ENCODE results near the gene ZMIZ1. TPM values are rescaled to one million over a fixed set of nuclear protein-coding genes. Genes with fewer than 3 reads are reported as not detected.

ZMIZ1 gene
- polyA plus RNA-seq, 2 of the 4 experiments (the other 2 are of a cell fraction): 8.1 to 30.3 TPM

DNA sequence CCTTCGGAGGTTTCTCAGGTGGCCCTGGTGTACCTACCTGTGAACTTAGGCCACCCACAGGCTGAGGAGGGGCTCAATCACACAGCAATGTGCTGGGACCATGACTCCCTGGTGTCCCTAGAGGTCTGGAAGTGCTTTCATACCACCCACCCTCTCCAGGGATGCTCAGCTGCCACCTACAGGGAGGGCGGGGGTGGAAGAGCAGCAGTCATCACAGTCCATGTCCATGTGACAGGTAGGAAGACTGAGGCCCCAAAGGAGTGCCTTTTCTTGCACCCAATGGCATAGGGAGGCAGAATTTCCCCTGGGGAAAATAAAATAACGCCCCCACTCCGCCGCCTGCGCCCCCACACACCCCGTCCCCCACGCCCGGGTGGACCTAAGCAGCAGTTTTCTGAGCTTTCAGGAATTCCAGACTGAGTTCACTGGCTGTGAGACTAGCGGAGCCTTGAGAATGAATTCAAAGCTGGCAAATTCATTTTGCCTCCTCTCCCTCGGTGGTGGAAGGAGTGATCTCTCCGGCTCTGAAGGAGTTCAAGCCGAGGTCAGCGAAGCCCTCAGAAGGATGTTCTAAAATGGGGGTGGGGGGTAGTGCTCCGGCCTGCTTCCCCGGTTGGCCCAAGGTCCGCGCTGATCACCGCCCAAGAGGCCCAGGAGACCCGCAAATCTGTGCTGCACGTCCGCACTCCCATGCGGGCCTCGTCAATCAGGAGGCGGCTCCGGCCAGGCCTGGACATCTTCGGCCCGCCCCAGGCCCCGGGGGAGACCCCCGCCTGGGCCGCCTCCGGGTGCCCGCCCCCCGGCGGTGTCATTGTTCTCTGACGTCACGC lies 2.1 kb upstream of the ZMIZ1 start (continued):
- TF ChIP-seq RCOR1 (IDR thresholded peaks at IDR 0.05; ENCODE audit: low read depth, low read length) (no peak), ZC3H11A (IDR thresholded peaks at IDR 0.05) (no peak), POLR2AphosphoS2 (conservative IDR thresholded peaks at IDR 0.05; ENCODE audit: low read length) (no peak), CBX8 (IDR thresholded peaks at IDR 0.05) (no peak), KDM1A (IDR thresholded peaks at IDR 0.05; ENCODE audit: low read depth) (peak; percentile 94), KDM5A (IDR thresholded peaks at IDR 0.05) (no peak), NPAS2 (CRISPR knock-in tag; IDR thresholded peaks at IDR 0.05; ENCODE audit: borderline replicate concordance) (no peak), BHLHE40 (IDR thresholded peaks at IDR 0.05; ENCODE audit: low read depth, low read length) (no peak), FOSL2 (IDR thresholded peaks at IDR 0.05) (no peak), FOSL2 (CRISPR knock-in tag; IDR thresholded peaks at IDR 0.05) (no peak), ZNF302 (CRISPR knock-in tag; IDR thresholded peaks at IDR 0.05) (no peak), POLR2A (IDR thresholded peaks at IDR 0.05; ENCODE audit: low read length) (no peak), SMC3 (IDR thresholded peaks at IDR 0.05) (peak; percentile 58), CHD2 (IDR thresholded peaks at IDR 0.05; ENCODE audit: low read length, partially characterized antibody) (no peak), MYC (IDR thresholded peaks at IDR 0.05; ENCODE audit: borderline replicate concordance, low read length) (0 out of 2 replicates have a peak, but pooled peaks have one; percentile 34), PHF8 (IDR thresholded peaks at IDR 0.05; ENCODE audit: borderline replicate concordance, low read depth) (peak; percentile 21; the same call in 1 of the 2 replicates), EHF (CRISPR knock-in tag; IDR thresholded peaks at IDR 0.05) (no peak), HEYL (CRISPR knock-in tag; IDR thresholded peaks at IDR 0.05) (no peak), RARB (CRISPR knock-in tag; IDR thresholded peaks at IDR 0.05) (no peak), ESRRA (IDR thresholded peaks at IDR 0.05; ENCODE audit: borderline replicate concordance, low read length) (no peak), RAD21 (conservative IDR thresholded peaks at IDR 0.05 in 1 of 2, IDR thresholded peaks at IDR 0.05 in 1 of 2) (peak; percentile 59 to 65), CEBPB (IDR thresholded peaks at IDR 0.05) (no peak), EP300 (IDR thresholded peaks at IDR 0.05) (no peak), MAFK (IDR thresholded peaks at IDR 0.05; ENCODE audit: partially characterized antibody) (no peak), CHD4 (IDR thresholded peaks at IDR 0.05; ENCODE audit: borderline replicate concordance) (peak; percentile 96; the same call in 1 of the 2 replicates)
- TF ChIP-seq, protein P1, sequence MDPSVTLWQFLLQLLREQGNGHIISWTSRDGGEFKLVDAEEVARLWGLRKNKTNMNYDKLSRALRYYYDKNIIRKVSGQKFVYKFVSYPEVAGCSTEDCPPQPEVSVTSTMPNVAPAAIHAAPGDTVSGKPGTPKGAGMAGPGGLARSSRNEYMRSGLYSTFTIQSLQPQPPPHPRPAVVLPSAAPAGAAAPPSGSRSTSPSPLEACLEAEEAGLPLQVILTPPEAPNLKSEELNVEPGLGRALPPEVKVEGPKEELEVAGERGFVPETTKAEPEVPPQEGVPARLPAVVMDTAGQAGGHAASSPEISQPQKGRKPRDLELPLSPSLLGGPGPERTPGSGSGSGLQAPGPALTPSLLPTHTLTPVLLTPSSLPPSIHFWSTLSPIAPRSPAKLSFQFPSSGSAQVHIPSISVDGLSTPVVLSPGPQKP (IDR thresholded peaks at IDR 0.05; ENCODE audit: low read depth, low read length): no peak
- TF ChIP-seq, protein P2, sequence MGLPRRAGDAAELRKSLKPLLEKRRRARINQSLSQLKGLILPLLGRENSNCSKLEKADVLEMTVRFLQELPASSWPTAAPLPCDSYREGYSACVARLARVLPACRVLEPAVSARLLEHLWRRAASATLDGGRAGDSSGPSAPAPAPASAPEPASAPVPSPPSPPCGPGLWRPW (IDR thresholded peaks at IDR 0.05): no peak
- TF ChIP-seq, protein P3, sequence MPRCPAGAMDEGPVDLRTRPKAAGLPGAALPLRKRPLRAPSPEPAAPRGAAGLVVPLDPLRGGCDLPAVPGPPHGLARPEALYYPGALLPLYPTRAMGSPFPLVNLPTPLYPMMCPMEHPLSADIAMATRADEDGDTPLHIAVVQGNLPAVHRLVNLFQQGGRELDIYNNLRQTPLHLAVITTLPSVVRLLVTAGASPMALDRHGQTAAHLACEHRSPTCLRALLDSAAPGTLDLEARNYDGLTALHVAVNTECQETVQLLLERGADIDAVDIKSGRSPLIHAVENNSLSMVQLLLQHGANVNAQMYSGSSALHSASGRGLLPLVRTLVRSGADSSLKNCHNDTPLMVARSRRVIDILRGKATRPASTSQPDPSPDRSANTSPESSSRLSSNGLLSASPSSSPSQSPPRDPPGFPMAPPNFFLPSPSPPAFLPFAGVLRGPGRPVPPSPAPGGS (IDR thresholded peaks at IDR 0.05): no peak
- TF ChIP-seq, protein P4, sequence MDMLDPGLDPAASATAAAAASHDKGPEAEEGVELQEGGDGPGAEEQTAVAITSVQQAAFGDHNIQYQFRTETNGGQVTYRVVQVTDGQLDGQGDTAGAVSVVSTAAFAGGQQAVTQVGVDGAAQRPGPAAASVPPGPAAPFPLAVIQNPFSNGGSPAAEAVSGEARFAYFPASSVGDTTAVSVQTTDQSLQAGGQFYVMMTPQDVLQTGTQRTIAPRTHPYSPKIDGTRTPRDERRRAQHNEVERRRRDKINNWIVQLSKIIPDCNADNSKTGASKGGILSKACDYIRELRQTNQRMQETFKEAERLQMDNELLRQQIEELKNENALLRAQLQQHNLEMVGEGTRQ (IDR thresholded peaks at IDR 0.05): no peak
- TF ChIP-seq, protein P5, sequence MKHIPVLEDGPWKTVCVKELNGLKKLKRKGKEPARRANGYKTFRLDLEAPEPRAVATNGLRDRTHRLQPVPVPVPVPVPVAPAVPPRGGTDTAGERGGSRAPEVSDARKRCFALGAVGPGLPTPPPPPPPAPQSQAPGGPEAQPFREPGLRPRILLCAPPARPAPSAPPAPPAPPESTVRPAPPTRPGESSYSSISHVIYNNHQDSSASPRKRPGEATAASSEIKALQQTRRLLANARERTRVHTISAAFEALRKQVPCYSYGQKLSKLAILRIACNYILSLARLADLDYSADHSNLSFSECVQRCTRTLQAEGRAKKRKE (CRISPR knock-in tag; IDR thresholded peaks at IDR 0.05; ENCODE audit: low read depth): no peak
- TF ChIP-seq, protein P6, sequence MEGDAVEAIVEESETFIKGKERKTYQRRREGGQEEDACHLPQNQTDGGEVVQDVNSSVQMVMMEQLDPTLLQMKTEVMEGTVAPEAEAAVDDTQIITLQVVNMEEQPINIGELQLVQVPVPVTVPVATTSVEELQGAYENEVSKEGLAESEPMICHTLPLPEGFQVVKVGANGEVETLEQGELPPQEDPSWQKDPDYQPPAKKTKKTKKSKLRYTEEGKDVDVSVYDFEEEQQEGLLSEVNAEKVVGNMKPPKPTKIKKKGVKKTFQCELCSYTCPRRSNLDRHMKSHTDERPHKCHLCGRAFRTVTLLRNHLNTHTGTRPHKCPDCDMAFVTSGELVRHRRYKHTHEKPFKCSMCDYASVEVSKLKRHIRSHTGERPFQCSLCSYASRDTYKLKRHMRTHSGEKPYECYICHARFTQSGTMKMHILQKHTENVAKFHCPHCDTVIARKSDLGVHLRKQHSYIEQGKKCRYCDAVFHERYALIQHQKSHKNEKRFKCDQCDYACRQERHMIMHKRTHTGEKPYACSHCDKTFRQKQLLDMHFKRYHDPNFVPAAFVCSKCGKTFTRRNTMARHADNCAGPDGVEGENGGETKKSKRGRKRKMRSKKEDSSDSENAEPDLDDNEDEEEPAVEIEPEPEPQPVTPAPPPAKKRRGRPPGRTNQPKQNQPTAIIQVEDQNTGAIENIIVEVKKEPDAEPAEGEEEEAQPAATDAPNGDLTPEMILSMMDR (IDR thresholded peaks at IDR 0.05): peak; percentile 44; the same call in 2 of the 3 replicates
- TF ChIP-seq, protein P7, sequence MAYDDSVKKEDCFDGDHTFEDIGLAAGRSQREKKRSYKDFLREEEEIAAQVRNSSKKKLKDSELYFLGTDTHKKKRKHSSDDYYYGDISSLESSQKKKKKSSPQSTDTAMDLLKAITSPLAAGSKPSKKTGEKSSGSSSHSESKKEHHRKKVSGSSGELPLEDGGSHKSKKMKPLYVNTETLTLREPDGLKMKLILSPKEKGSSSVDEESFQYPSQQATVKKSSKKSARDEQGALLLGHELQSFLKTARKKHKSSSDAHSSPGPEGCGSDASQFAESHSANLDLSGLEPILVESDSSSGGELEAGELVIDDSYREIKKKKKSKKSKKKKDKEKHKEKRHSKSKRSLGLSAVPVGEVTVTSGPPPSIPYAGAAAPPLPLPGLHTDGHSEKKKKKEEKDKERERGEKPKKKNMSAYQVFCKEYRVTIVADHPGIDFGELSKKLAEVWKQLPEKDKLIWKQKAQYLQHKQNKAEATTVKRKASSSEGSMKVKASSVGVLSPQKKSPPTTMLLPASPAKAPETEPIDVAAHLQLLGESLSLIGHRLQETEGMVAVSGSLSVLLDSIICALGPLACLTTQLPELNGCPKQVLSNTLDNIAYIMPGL (CRISPR knock-in tag; IDR thresholded peaks at IDR 0.05; ENCODE audit: borderline replicate concordance): no peak
- TF ChIP-seq, protein P8, sequence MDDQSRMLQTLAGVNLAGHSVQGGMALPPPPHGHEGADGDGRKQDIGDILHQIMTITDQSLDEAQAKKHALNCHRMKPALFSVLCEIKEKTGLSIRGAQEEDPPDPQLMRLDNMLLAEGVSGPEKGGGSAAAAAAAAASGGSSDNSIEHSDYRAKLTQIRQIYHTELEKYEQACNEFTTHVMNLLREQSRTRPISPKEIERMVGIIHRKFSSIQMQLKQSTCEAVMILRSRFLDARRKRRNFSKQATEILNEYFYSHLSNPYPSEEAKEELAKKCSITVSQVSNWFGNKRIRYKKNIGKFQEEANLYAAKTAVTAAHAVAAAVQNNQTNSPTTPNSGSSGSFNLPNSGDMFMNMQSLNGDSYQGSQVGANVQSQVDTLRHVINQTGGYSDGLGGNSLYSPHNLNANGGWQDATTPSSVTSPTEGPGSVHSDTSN (IDR thresholded peaks at IDR 0.05): no peak
